HEK293T (cell line): ENCODE results near the gene COMMD10.

Experiments used
- CTCF ChIA-PET: fragments of 350-600 bp; formaldehyde crosslinking; extraction: SDS; loops from one replicate; lab custom pipeline; 2021; ENCODE audit warnings: antibody characterized with exemption, inconsistent platforms; lab: Yijun Ruan, JAX
- POLR2A ChIA-PET: fragments of 350-600 bp; formaldehyde crosslinking; extraction: SDS; loops from one replicate; lab custom pipeline; 2020; ENCODE audit warnings: antibody characterized with exemption, inconsistent platforms; lab: Yijun Ruan, JAX
- DNase-seq: peaks from one replicate; pipeline ENCODE4 v3.0.0; 2012; ENCODE audit warnings: mixed read lengths; ENCODE audit errors: extremely low spot score
- ARNT ChIP-seq: fragments of 450-650 bp; IDR thresholded peaks from 2 replicates; pipeline ENCODE4 v1.6.1; 2017; ENCODE audit warnings: mild to moderate bottlenecking
- BHLHE40 ChIP-seq: fragments of 450-650 bp; IDR thresholded peaks from 2 replicates; pipeline ENCODE4 v1.6.1; 2016; ENCODE audit warnings: mild to moderate bottlenecking, moderate library complexity, borderline replicate concordance
- CTBP1 ChIP-seq: fragments of 450-650 bp; IDR thresholded peaks from 2 replicates; pipeline ENCODE4 v1.6.1; 2016; ENCODE audit warnings: borderline replicate concordance
- ELF4 ChIP-seq: fragments of 450-650 bp; IDR thresholded peaks from 2 replicates; pipeline ENCODE4 v1.6.1; 2017; ENCODE audit warnings: antibody characterized with exemption
- FOXA1 ChIP-seq: fragments of 450-650 bp; IDR thresholded peaks from 2 replicates; pipeline ENCODE4 v1.6.1; 2016; ENCODE audit warnings: mild to moderate bottlenecking
- FOXK2 ChIP-seq: fragments of 450-650 bp; IDR thresholded peaks from 2 replicates; pipeline ENCODE4 v1.6.1; 2016; ENCODE audit warnings: mild to moderate bottlenecking
- FOXM1 ChIP-seq: fragments of 450-650 bp; IDR thresholded peaks from 2 replicates; pipeline ENCODE4 v1.6.1; 2017; ENCODE audit warnings: mild to moderate bottlenecking, borderline replicate concordance
- HDGF ChIP-seq: fragments of 450-650 bp; IDR thresholded peaks from 2 replicates; pipeline ENCODE4 v1.6.1; 2017; ENCODE audit warnings: antibody characterized with exemption, borderline replicate concordance
- L3MBTL2 ChIP-seq: fragments of 450-650 bp; conservative IDR thresholded peaks from 2 replicates; pipeline ENCODE4 v1.6.1; 2016; ENCODE audit warnings: mild to moderate bottlenecking
- LEF1 ChIP-seq: fragments of 450-650 bp; IDR thresholded peaks from 2 replicates; pipeline ENCODE4 v1.6.1; 2017; ENCODE audit warnings: mild to moderate bottlenecking, borderline replicate concordance
- NFRKB ChIP-seq: fragments of 450-650 bp; IDR thresholded peaks from 2 replicates; pipeline ENCODE4 v1.6.1; 2016; ENCODE audit warnings: mild to moderate bottlenecking, moderate library complexity
- PKNOX1 ChIP-seq: fragments of 450-650 bp; IDR thresholded peaks from 2 replicates; pipeline ENCODE4 v1.6.1; 2016
- SP1 ChIP-seq: fragments of 450-650 bp; IDR thresholded peaks from 2 replicates; pipeline ENCODE4 v1.6.1; 2017
- SUZ12 ChIP-seq: fragments of 450-650 bp; IDR thresholded peaks from 2 replicates; pipeline ENCODE4 v1.6.1; 2016; ENCODE audit warnings: mild to moderate bottlenecking
- TARDBP ChIP-seq: fragments of 450-650 bp; IDR thresholded peaks from 2 replicates; pipeline ENCODE4 v1.6.1; 2016
- ZNF384 ChIP-seq: fragments of 450-650 bp; IDR thresholded peaks from 2 replicates; pipeline ENCODE4 v1.6.1; 2016

The COMMD10 gene

DNA sequence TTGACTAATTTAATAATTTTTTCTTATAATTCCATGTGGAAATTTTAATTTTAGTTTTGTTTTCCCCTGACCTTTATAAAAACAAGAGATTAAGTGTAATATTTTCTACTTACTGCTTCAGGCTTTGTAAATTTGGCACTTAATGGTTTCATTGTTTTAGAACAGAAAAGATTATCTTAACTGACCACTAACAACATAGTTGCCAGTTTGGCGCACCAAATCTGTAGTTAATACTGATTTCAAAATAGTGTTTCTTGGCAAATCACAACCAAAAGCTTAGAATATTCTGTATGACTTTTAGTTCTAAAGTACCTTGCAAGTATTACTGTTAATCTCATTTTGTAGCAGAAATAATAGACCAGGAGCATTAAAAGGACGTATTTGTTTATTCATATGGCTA, 124.3 kb downstream of the COMMD10 start:
- ChIA-PET CTCF (no interaction called here), POLR2A (no interaction called here)
- no peak for DNase-seq
- no peak for TF ChIP-seq BHLHE40
- TF ChIP-seq FOXA1 = no peak
- no peak for TF ChIP-seq ELF4
- TF ChIP-seq PKNOX1 = no peak
- no peak for TF ChIP-seq ZNF384
- no peak for TF ChIP-seq HDGF
- TF ChIP-seq CTBP1 = no peak
- TF ChIP-seq NFRKB = no peak
- no peak for TF ChIP-seq FOXK2
- TF ChIP-seq LEF1 = no peak
- no peak for TF ChIP-seq TARDBP

DNA sequence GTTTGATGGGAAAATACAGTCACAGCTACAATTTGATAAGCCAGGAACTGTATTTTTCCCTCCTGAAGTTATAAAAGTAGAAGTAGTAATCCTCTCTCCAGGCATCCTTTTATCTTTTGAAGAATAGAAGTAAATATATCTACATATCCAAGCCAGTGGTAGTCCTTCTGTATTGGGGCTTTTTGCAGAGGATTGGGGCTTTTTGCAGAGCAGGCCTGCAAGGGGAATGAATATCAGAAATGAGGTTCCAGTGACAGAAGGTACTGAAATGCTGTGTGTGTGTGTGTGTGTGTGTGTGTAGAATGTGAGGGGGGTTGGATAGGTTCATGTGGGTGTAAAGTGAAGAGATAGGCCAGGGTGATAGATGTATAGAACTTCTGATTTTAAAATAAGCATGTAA, 127.4 kb downstream of the COMMD10 start:
- TF ChIP-seq HDGF (no peak), PKNOX1 (no peak), ARNT (no peak), LEF1 (no peak), ZNF384 (no peak), FOXA1 (no peak), NFRKB (no peak), SP1 (no peak), CTBP1 (no peak)
- CTCF ChIA-PET = no interaction called here
- DNase-seq = no peak
- POLR2A ChIA-PET = no interaction called here

GRCh38 chr5:116216246-116216645, 131.4 kb downstream of the COMMD10 start:
- DNase-seq = no peak
- ChIA-PET POLR2A (no interaction called here), CTCF (no interaction called here)
- TF ChIP-seq FOXA1 = no peak
- TF ChIP-seq BHLHE40 = no peak
- no peak for TF ChIP-seq FOXK2
- no peak for TF ChIP-seq NFRKB
- no peak for TF ChIP-seq CTBP1
- TF ChIP-seq ELF4 = no peak
- TF ChIP-seq FOXM1 = no peak
- no peak for TF ChIP-seq HDGF

DNA sequence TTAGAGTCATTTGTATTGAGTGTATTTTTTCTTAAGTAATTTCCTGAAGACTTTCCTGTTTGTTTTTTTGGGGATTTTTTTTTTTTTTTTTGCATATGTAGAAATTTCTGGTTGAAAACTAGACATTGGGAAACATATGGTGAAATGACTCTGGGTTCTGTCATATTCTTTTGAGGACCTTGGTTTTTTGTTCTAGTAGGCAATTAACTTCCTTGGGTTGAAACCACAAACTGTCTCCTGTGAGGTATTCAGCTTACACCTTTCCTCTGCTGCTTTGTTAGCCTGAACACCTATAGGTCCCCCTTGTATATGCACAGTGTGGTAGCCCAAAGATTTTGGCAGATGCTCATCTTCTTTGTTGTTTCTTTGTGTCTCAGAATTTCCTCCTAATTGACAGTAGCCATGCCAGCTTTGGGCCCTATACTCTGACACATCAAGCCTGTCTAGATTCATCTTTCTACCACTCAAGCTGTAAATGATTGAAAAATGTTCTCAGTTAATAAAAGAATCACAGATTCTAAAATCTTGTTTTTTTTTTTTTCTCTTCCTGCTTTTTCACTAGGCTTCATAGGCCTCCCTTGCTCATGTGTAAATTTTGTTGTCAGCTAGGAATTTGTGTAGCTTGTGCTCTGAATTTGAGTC, 140.6 kb downstream of the COMMD10 start:
- no peak for DNase-seq
- no peak for TF ChIP-seq HDGF
- ChIA-PET POLR2A (no interaction called here), CTCF (no interaction called here)

GRCh38 chr5:116229131-116229689, 144.4 kb downstream of the COMMD10 start:
- POLR2A ChIA-PET = no interaction called here
- DNase-seq = no peak
- CTCF ChIA-PET = no interaction called here
- TF ChIP-seq PKNOX1 (no peak), ZNF384 (no peak), ARNT (no peak)

DNA sequence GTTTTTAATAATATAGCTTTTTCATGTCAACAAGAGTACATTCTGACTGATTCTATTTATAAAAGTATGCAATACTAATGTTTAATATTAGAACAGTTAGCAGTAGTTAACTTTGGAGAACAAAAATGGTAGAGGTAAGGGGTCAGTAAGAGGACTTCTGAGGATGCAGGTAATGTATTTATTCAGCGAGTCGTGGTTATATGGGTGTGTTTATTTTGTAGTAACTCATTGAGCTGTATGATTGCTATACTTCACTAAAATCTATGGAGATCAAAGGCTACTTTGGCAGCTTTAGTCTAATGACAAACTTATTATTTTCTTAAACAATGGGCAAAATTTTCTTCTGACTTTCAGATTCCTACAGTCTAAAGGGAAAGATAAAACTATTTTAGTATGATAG, 146.5 kb downstream of the COMMD10 start:
- ChIA-PET CTCF (no interaction called here), POLR2A (no interaction called here)
- DNase-seq = no peak
- TF ChIP-seq TARDBP = no peak
- no peak for TF ChIP-seq NFRKB
- TF ChIP-seq L3MBTL2 = no peak
- TF ChIP-seq ZNF384 = no peak
- TF ChIP-seq HDGF = no peak
- no peak for TF ChIP-seq SUZ12

DNA sequence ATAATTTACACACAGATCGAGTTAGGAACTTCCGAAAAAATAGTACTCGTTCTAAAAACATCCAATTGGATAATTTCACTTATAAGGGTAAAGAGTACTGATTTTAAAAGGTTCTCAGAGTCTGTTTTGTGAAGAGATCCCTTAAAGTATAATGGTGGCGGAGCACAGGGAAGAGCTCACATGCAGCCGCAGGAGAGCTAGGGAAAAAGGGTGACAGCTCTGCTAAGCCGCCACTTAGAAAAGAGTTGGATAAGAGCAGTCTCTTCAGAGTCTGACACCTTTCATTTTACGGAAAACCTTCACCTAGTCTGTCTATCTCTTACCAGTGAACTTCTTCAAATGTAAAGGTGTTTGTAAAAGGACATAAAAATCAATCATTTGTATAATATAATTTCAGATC, 149.9 kb downstream of the COMMD10 start:
- no peak for TF ChIP-seq TARDBP
- no peak for TF ChIP-seq FOXM1
- TF ChIP-seq HDGF = no peak
- no peak for TF ChIP-seq PKNOX1
- TF ChIP-seq NFRKB = no peak
- ChIA-PET CTCF (no interaction called here), POLR2A (no interaction called here)
- no peak for DNase-seq
